HEK293 (cell line): ENCODE data around the gene BMAL1.

Experiments
- CTCF ChIA-PET: fragments of 350-600 bp; formaldehyde crosslinking; extraction: SDS; loops from one replicate; lab custom pipeline; 2021; ENCODE audit warnings: antibody characterized with exemption; lab: Yijun Ruan, JAX
- POLR2A ChIA-PET: fragments of 300-600 bp; formaldehyde crosslinking; extraction: SDS; loops from one replicate; lab custom pipeline; 2020; ENCODE audit warnings: antibody characterized with exemption, inconsistent platforms; lab: Yijun Ruan, JAX
- H3K27ac ChIP-seq: fragments of 200-500 bp; sonication (Bioruptor generic); 2 replicates; pipeline ENCODE4 v1.5.1; 2014; ENCODE audit warnings: low read depth, low read length, control low read depth, inconsistent platforms; ENCODE audit errors: extremely low read depth
- H3K36me3 ChIP-seq, 2 experiments: fragments of 200-500 bp in 1 of 2; sonication (Bioruptor generic) in 1 of 2; 1 replicate in 1 of 2; 2 replicates in 1 of 2; pipeline ENCODE4 v1.5.1; 2014 to 2017; ENCODE audit warnings: inconsistent platforms in 2 of 2, low read length in 2 of 2; ENCODE audit not compliant: control insufficient read depth in 2 of 2, insufficient read depth in 1 of 2
- H3K4me1 ChIP-seq: fragments of 200-500 bp; sonication (Bioruptor generic); 2 replicates; pipeline ENCODE4 v1.5.1; 2014; ENCODE audit warnings: mild to moderate bottlenecking, low read length, inconsistent platforms; ENCODE audit not compliant: control insufficient read depth, insufficient read depth
- H3K4me3 ChIP-seq: 2 replicates; pipeline ENCODE4 v1.5.1; 2011; ENCODE audit warnings: low read depth, mild to moderate bottlenecking, control low read depth, low read length, moderate library complexity
- H3K9me3 ChIP-seq: fragments of 200-500 bp; sonication (Bioruptor generic); 2 replicates; pipeline ENCODE4 v1.5.1; 2014; ENCODE audit warnings: low read depth, low read length, inconsistent platforms; ENCODE audit not compliant: control insufficient read depth, insufficient read depth
- FEZF1 ChIP-seq: fragments of 450-650 bp; formaldehyde crosslinking; IDR thresholded peaks from 2 replicates; pipeline ENCODE4 v1.5.1; 2016; ENCODE audit warnings: missing biosample characterization, missing genetic modification characterization
- GLI4 ChIP-seq: fragments of 450-650 bp; formaldehyde crosslinking; IDR thresholded peaks from 2 replicates; pipeline ENCODE4 v1.5.1; 2016; ENCODE audit warnings: missing biosample characterization, missing genetic modification characterization
- IKZF3 ChIP-seq: fragments of 450-650 bp; IDR thresholded peaks from 2 replicates; pipeline ENCODE4 v1.5.0; 2018; ENCODE audit warnings: missing biosample characterization, mild to moderate bottlenecking, missing genetic modification characterization, moderate library complexity
- KLF7 ChIP-seq: fragments of 450-650 bp; formaldehyde crosslinking; IDR thresholded peaks from 2 replicates; pipeline ENCODE4 v1.5.1; 2016; ENCODE audit warnings: missing biosample characterization, missing genetic modification characterization, borderline replicate concordance
- MYNN ChIP-seq: fragments of 450-650 bp; formaldehyde crosslinking; IDR thresholded peaks from 2 replicates; pipeline ENCODE4 v1.5.1; 2016; ENCODE audit warnings: missing biosample characterization, missing genetic modification characterization, borderline replicate concordance
- SCRT2 ChIP-seq: fragments of 450-650 bp; formaldehyde crosslinking; IDR thresholded peaks from 2 replicates; pipeline ENCODE4 v1.5.1; 2016; ENCODE audit warnings: missing biosample characterization, missing genetic modification characterization
- ZBTB7A ChIP-seq: fragments of 450-650 bp; formaldehyde crosslinking; IDR thresholded peaks from 2 replicates; pipeline ENCODE4 v1.5.1; 2016; ENCODE audit warnings: low read depth, missing biosample characterization, missing genetic modification characterization
- ZNF121 ChIP-seq: fragments of 450-650 bp; formaldehyde crosslinking; IDR thresholded peaks from 2 replicates; pipeline ENCODE4 v1.5.1; 2016; ENCODE audit warnings: missing biosample characterization, missing genetic modification characterization
- ZNF174 ChIP-seq: fragments of 450-650 bp; formaldehyde crosslinking; IDR thresholded peaks from 2 replicates; pipeline ENCODE4 v1.5.0; 2017; ENCODE audit warnings: missing biosample characterization, mild to moderate bottlenecking, missing genetic modification characterization
- ZNF2 ChIP-seq: fragments of 450-650 bp; formaldehyde crosslinking; IDR thresholded peaks from 2 replicates; pipeline ENCODE4 v1.5.1; 2016; ENCODE audit warnings: missing biosample characterization, missing genetic modification characterization
- ZNF324 ChIP-seq: fragments of 450-650 bp; formaldehyde crosslinking; IDR thresholded peaks from 2 replicates; pipeline ENCODE4 v1.5.1; 2016; ENCODE audit warnings: missing biosample characterization, missing genetic modification characterization
- ZNF354C ChIP-seq: fragments of 450-650 bp; formaldehyde crosslinking; IDR thresholded peaks from 2 replicates; pipeline ENCODE4 v1.5.1; 2016; ENCODE audit warnings: missing biosample characterization, missing genetic modification characterization, low read depth, borderline replicate concordance
- ZNF398 ChIP-seq: fragments of 450-650 bp; formaldehyde crosslinking; IDR thresholded peaks from 2 replicates; pipeline ENCODE4 v1.5.1; 2017; ENCODE audit warnings: missing biosample characterization, missing genetic modification characterization
- ZNF473 ChIP-seq: fragments of 450-650 bp; formaldehyde crosslinking; IDR thresholded peaks from 2 replicates; pipeline ENCODE4 v1.5.1; 2017; ENCODE audit warnings: missing biosample characterization, missing genetic modification characterization
- ZNF521 ChIP-seq: fragments of 450-650 bp; formaldehyde crosslinking; IDR thresholded peaks from 2 replicates; pipeline ENCODE4 v1.5.1; 2017; ENCODE audit warnings: missing biosample characterization, mild to moderate bottlenecking, missing genetic modification characterization
- ZNF530 ChIP-seq: fragments of 450-650 bp; formaldehyde crosslinking; IDR thresholded peaks from 2 replicates; pipeline ENCODE4 v1.5.1; 2016; ENCODE audit warnings: low read depth, missing biosample characterization, missing genetic modification characterization
- ZNF571 ChIP-seq: fragments of 450-650 bp; formaldehyde crosslinking; IDR thresholded peaks from 2 replicates; pipeline ENCODE4 v1.5.0; 2017; ENCODE audit warnings: missing biosample characterization, missing genetic modification characterization
- ZNF626 ChIP-seq: fragments of 450-650 bp; sonication (Bioruptor Pico); formaldehyde crosslinking; IDR thresholded peaks from 2 replicates; pipeline ENCODE4 v1.5.1; 2018; ENCODE audit warnings: missing biosample characterization, missing genetic modification characterization, inconsistent platforms
- ZNF664 ChIP-seq: fragments of 450-650 bp; formaldehyde crosslinking; IDR thresholded peaks from 2 replicates; pipeline ENCODE4 v1.5.1; 2016; ENCODE audit warnings: missing biosample characterization, missing genetic modification characterization
- ZNF701 ChIP-seq: fragments of 450-650 bp; formaldehyde crosslinking; IDR thresholded peaks from 2 replicates; pipeline ENCODE4 v1.5.1; 2016; ENCODE audit warnings: missing biosample characterization, missing genetic modification characterization
- ZNF707 ChIP-seq: fragments of 450-650 bp; formaldehyde crosslinking; IDR thresholded peaks from 2 replicates; pipeline ENCODE4 v1.5.1; 2016; ENCODE audit warnings: missing biosample characterization, missing genetic modification characterization
- ZXDB ChIP-seq: fragments of 450-650 bp; formaldehyde crosslinking; IDR thresholded peaks from 2 replicates; pipeline ENCODE4 v1.5.1; 2016; ENCODE audit warnings: missing biosample characterization, missing genetic modification characterization
- TF ChIP-seq, protein P1 (sequence below): fragments of 450-650 bp; formaldehyde crosslinking; IDR thresholded peaks from 2 replicates; pipeline ENCODE4 v1.5.1; 2016; ENCODE audit warnings: missing biosample characterization, missing genetic modification characterization
- TF ChIP-seq, protein P2 (sequence below): fragments of 450-650 bp; formaldehyde crosslinking; IDR thresholded peaks from 2 replicates; pipeline ENCODE4 v1.5.1; 2017; ENCODE audit warnings: missing biosample characterization, missing genetic modification characterization
- TF ChIP-seq, protein P3 (sequence below): fragments of 450-650 bp; formaldehyde crosslinking; IDR thresholded peaks from 2 replicates; pipeline ENCODE4 v1.5.1; 2017; ENCODE audit warnings: missing biosample characterization, missing genetic modification characterization
- TF ChIP-seq, protein P4 (sequence below): fragments of 450-650 bp; formaldehyde crosslinking; IDR thresholded peaks from 2 replicates; pipeline ENCODE4 v1.5.1; 2017; ENCODE audit warnings: missing biosample characterization, missing genetic modification characterization

BMAL1 gene

GRCh38 chr11:13235895-13236294, 41.7 kb upstream of the BMAL1 start:
- no peaks in the 10 kb centered on the region for H3K36me3 ChIP-seq
- H3K27ac ChIP-seq, result no peak overlapping the region
- POLR2A ChIA-PET, result interaction anchor here (1.2 kb wide), 1 partner anchor 10 kb away, joined by 3 read pairs; no protein-coding TSS in a partner anchor
- H3K4me3 ChIP-seq, result no peak overlapping the region
- no peak for TF ChIP-seq ZNF664
- TF ChIP-seq ZNF354C (tag by site-specific recombination), result no peak
- no peak for TF ChIP-seq ZNF473 (tag by site-specific recombination)
- TF ChIP-seq SCRT2 (tag by site-specific recombination), result no peak
- TF ChIP-seq ZNF521, result no peak
- TF ChIP-seq, protein P1, sequence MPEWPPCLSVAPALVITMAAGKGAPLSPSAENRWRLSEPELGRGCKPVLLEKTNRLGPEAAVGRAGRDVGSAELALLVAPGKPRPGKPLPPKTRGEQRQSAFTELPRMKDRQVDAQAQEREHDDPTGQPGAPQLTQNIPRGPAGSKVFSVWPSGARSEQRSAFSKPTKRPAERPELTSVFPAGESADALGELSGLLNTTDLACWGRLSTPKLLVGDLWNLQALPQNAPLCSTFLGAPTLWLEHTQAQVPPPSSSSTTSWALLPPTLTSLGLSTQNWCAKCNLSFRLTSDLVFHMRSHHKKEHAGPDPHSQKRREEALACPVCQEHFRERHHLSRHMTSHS (tag by site-specific recombination), result no peak
- TF ChIP-seq ZNF324 (tag by site-specific recombination), result no peak
- TF ChIP-seq ZXDB (tag by site-specific recombination), result no peak
- TF ChIP-seq ZNF530 (tag by site-specific recombination), result no peak
- TF ChIP-seq, protein P2, sequence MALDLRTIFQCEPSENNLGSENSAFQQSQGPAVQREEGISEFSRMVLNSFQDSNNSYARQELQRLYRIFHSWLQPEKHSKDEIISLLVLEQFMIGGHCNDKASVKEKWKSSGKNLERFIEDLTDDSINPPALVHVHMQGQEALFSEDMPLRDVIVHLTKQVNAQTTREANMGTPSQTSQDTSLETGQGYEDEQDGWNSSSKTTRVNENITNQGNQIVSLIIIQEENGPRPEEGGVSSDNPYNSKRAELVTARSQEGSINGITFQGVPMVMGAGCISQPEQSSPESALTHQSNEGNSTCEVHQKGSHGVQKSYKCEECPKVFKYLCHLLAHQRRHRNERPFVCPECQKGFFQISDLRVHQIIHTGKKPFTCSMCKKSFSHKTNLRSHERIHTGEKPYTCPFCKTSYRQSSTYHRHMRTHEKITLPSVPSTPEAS, result no peak
- no peaks in the 10 kb centered on the region for H3K9me3 ChIP-seq
- CTCF ChIA-PET, result interaction anchor here (0.7 to 6.4 kb wide), 4 partner anchors 10 to 102 kb away, joined by 4 to 76 read pairs (median 7); no protein-coding TSS in a partner anchor
- H3K4me1 ChIP-seq, result no peaks in the 10 kb centered on the region

DNA sequence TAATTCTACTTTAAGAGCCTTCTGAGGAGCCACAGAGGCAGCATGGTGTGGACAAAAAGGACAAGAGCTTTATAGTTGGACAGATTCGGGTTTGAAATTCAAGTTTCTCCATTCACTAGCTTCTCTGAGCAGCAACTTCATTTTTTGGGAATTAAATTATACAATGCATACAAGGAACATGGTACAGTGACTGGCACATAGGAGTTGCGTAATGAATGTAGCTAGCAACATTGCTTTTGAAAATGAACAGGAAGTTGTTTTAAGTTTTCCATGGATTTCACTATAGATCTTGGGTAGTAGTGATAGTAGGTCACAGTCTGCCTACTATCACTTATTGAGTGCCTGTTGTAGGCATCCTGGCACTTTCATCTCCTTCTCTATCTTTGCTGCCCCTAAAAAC, 41.0 kb upstream of the BMAL1 start:
- H3K4me3 ChIP-seq, result no peak overlapping the region
- H3K36me3 ChIP-seq, result no peaks in the 10 kb centered on the region
- H3K27ac ChIP-seq, result no peak overlapping the region
- ChIA-PET CTCF (interaction anchor here (0.6 to 6.4 kb wide), 5 partner anchors 9 to 107 kb away, joined by 3 to 76 read pairs (median 7); no protein-coding TSS in a partner anchor), POLR2A (interaction anchor here (1.2 kb wide), 1 partner anchor 10 kb away, joined by 3 read pairs; no protein-coding TSS in a partner anchor)
- TF ChIP-seq ZNF626, result no peak
- H3K9me3 ChIP-seq, result no peaks in the 10 kb centered on the region
- no peaks in the 10 kb centered on the region for H3K4me1 ChIP-seq

GRCh38 chr11:13237761-13238160, 39.8 kb upstream of the BMAL1 start:
- ChIA-PET CTCF (interaction anchor here (0.5 to 6.4 kb wide), 12 partner anchors 8 to 878 kb away, joined by 3 to 76 read pairs (median 15); no protein-coding TSS in a partner anchor), POLR2A (no interaction called here)
- Histone ChIP-seq H3K4me3 (no peak overlapping the region), H3K36me3 (no peaks in the 10 kb centered on the region), H3K9me3 (no peaks in the 10 kb centered on the region), H3K27ac (no peak overlapping the region), H3K4me1 (no peaks in the 10 kb centered on the region)
- TF ChIP-seq ZNF571, result no peak
- TF ChIP-seq IKZF3 (tag by site-specific recombination), result no peak
- TF ChIP-seq ZBTB7A (tag by site-specific recombination), result no peak
- no peak for TF ChIP-seq ZNF174 (tag by site-specific recombination)
- TF ChIP-seq ZNF2 (tag by site-specific recombination), result no peak
- TF ChIP-seq GLI4, result no peak
- TF ChIP-seq MYNN (tag by site-specific recombination), result no peak
- TF ChIP-seq ZNF398 (tag by site-specific recombination), result no peak
- TF ChIP-seq ZNF701 (tag by site-specific recombination), result no peak
- no peak for TF ChIP-seq ZNF121 (tag by site-specific recombination)
- TF ChIP-seq, protein P3, sequence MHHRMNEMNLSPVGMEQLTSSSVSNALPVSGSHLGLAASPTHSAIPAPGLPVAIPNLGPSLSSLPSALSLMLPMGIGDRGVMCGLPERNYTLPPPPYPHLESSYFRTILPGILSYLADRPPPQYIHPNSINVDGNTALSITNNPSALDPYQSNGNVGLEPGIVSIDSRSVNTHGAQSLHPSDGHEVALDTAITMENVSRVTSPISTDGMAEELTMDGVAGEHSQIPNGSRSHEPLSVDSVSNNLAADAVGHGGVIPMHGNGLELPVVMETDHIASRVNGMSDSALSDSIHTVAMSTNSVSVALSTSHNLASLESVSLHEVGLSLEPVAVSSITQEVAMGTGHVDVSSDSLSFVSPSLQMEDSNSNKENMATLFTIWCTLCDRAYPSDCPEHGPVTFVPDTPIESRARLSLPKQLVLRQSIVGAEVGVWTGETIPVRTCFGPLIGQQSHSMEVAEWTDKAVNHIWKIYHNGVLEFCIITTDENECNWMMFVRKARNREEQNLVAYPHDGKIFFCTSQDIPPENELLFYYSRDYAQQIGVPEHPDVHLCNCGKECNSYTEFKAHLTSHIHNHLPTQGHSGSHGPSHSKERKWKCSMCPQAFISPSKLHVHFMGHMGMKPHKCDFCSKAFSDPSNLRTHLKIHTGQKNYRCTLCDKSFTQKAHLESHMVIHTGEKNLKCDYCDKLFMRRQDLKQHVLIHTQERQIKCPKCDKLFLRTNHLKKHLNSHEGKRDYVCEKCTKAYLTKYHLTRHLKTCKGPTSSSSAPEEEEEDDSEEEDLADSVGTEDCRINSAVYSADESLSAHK (tag by site-specific recombination), result no peak
- no peak for TF ChIP-seq ZNF707 (tag by site-specific recombination)
- TF ChIP-seq, protein P4, sequence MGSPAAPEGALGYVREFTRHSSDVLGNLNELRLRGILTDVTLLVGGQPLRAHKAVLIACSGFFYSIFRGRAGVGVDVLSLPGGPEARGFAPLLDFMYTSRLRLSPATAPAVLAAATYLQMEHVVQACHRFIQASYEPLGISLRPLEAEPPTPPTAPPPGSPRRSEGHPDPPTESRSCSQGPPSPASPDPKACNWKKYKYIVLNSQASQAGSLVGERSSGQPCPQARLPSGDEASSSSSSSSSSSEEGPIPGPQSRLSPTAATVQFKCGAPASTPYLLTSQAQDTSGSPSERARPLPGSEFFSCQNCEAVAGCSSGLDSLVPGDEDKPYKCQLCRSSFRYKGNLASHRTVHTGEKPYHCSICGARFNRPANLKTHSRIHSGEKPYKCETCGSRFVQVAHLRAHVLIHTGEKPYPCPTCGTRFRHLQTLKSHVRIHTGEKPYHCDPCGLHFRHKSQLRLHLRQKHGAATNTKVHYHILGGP, result no peak
- no peak for TF ChIP-seq KLF7 (tag by site-specific recombination)
- TF ChIP-seq FEZF1 (tag by site-specific recombination), result no peak
